MM.1S (cell line): Measurements from ENCODE around the gene CD209.

Experiments
- DNase-seq: peaks from one replicate; pipeline ENCODE4 v3.0.0-alpha.2; 2015
- H2AFZ ChIP-seq: fragments of 300-600 bp; sonication (generic); 2 replicates; pipeline ENCODE4 v1.6.0; 2016; ENCODE audit warnings: antibody characterized with exemption, low read length
- H3F3A ChIP-seq: fragments of 300-600 bp; sonication (generic); 2 replicates; pipeline ENCODE4 v1.6.1; 2016; ENCODE audit warnings: mild to moderate bottlenecking, antibody characterized with exemption, low read length, moderate library complexity, mixed read lengths; ENCODE audit not compliant: insufficient read depth
- H3K27ac ChIP-seq: fragments of 300-600 bp; sonication (generic); 2 replicates; pipeline ENCODE4 v1.5.1; 2016; ENCODE audit warnings: mild to moderate bottlenecking, low read length
- H3K27me3 ChIP-seq: fragments of 300-600 bp; sonication (generic); replicated peaks from 2 replicates; pipeline ENCODE4 v1.6.0; 2016; ENCODE audit warnings: low read length; ENCODE audit not compliant: insufficient read depth
- H3K36me3 ChIP-seq: fragments of 300-600 bp; sonication (generic); replicated peaks from 2 replicates; pipeline ENCODE4 v1.6.1; 2016; ENCODE audit warnings: mild to moderate bottlenecking, low read length, mixed read lengths; ENCODE audit not compliant: insufficient read depth
- H3K4me1 ChIP-seq: fragments of 300-600 bp; sonication (generic); 2 replicates; pipeline ENCODE4 v1.6.1; 2016; ENCODE audit warnings: low read length, mixed read lengths
- H3K4me2 ChIP-seq: fragments of 300-600 bp; sonication (generic); 2 replicates; pipeline ENCODE4 v1.6.0; 2016; ENCODE audit warnings: low read depth, low read length
- H3K4me3 ChIP-seq: fragments of 300-600 bp; sonication (generic); 2 replicates; pipeline ENCODE4 v1.5.1; 2016; ENCODE audit warnings: low read length, mixed read lengths
- H3K79me2 ChIP-seq: fragments of 300-600 bp; sonication (generic); 2 replicates; pipeline ENCODE4 v1.6.1; 2016; ENCODE audit warnings: mixed run types, low read length, mixed read lengths
- H3K9ac ChIP-seq: fragments of 300-600 bp; sonication (generic); 2 replicates; pipeline ENCODE4 v1.6.1; 2016; ENCODE audit warnings: low read length, mixed read lengths
- H3K9me2 ChIP-seq: fragments of 300-600 bp; sonication (generic); replicated peaks from 2 replicates; pipeline ENCODE4 v1.6.1; 2016; ENCODE audit warnings: mild to moderate bottlenecking, low read length, mixed read lengths; ENCODE audit not compliant: insufficient read depth
- H3K9me3 ChIP-seq: fragments of 300-600 bp; sonication (generic); replicated peaks from 2 replicates; pipeline ENCODE4 v1.6.1; 2016; ENCODE audit warnings: mild to moderate bottlenecking, low read length, mixed read lengths; ENCODE audit not compliant: insufficient read depth
- H4K20me1 ChIP-seq: fragments of 300-600 bp; sonication (generic); 2 replicates; pipeline ENCODE4 v1.6.1; 2016; ENCODE audit warnings: mild to moderate bottlenecking, low read length, moderate library complexity, mixed read lengths; ENCODE audit not compliant: insufficient read depth
- EZH2 ChIP-seq: fragments of 300-600 bp; sonication (generic); optimal IDR thresholded peaks from 2 replicates; pipeline ENCODE3; 2017; ENCODE audit warnings: low read depth, mild to moderate bottlenecking, antibody characterized with exemption, low read length, mixed read lengths
- EZH2phosphoT487 ChIP-seq: fragments of 300-600 bp; sonication (generic); IDR thresholded peaks from 2 replicates; pipeline ENCODE4 v1.6.1; 2018; ENCODE audit warnings: antibody characterized with exemption, low read length
- TF ChIP-seq, protein P1 (sequence below): fragments of 300-600 bp; sonication (generic); IDR thresholded peaks from 2 replicates; pipeline ENCODE4 v1.5.1; 2016; ENCODE audit warnings: antibody characterized with exemption, low read length, mixed read lengths

CD209 gene

DNA sequence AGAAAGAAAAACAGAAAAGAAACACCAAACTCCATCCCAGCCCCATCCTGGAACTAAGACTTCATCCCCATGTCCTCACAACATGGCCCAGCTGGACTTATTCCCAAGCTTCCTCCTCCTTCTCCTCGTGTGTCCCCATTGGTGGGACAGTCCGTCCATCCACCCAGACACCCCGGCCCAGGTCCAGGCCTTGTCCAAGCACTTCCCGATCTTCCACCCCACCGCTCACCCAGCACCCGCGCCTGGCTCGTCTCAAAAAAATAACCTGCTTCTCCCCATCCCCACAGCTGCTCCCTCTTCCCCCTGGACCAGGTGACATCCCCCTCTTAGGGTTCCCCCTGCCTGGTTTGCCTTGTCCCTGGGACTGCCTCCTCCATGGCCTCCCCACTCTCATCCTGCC is 44.0 kb downstream of the CD209 start:
- no peaks in the 10 kb centered on the region for H3K9me2 ChIP-seq
- no peak overlapping the region for H2AFZ ChIP-seq
- no peaks in the 10 kb centered on the region for H3K36me3 ChIP-seq
- H3K4me3 ChIP-seq = no peak overlapping the region
- no peaks in the 10 kb centered on the region for H3F3A ChIP-seq
- H3K79me2 ChIP-seq = no peaks in the 10 kb centered on the region
- no peaks in the 10 kb centered on the region for H3K4me1 ChIP-seq
- peaks cover 85% of the 10 kb centered on the region for H3K27me3 ChIP-seq
- TF ChIP-seq EZH2phosphoT487 = no peak
- TF ChIP-seq, protein P1, sequence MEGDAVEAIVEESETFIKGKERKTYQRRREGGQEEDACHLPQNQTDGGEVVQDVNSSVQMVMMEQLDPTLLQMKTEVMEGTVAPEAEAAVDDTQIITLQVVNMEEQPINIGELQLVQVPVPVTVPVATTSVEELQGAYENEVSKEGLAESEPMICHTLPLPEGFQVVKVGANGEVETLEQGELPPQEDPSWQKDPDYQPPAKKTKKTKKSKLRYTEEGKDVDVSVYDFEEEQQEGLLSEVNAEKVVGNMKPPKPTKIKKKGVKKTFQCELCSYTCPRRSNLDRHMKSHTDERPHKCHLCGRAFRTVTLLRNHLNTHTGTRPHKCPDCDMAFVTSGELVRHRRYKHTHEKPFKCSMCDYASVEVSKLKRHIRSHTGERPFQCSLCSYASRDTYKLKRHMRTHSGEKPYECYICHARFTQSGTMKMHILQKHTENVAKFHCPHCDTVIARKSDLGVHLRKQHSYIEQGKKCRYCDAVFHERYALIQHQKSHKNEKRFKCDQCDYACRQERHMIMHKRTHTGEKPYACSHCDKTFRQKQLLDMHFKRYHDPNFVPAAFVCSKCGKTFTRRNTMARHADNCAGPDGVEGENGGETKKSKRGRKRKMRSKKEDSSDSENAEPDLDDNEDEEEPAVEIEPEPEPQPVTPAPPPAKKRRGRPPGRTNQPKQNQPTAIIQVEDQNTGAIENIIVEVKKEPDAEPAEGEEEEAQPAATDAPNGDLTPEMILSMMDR = no peak
- TF ChIP-seq EZH2 = no peak
- H3K27ac ChIP-seq = no peak overlapping the region
- H4K20me1 ChIP-seq = no peaks in the 10 kb centered on the region
- H3K4me2 ChIP-seq = no peak overlapping the region
- H3K9ac ChIP-seq = no peak overlapping the region
- no peaks in the 10 kb centered on the region for H3K9me3 ChIP-seq
- no peak for DNase-seq

DNA sequence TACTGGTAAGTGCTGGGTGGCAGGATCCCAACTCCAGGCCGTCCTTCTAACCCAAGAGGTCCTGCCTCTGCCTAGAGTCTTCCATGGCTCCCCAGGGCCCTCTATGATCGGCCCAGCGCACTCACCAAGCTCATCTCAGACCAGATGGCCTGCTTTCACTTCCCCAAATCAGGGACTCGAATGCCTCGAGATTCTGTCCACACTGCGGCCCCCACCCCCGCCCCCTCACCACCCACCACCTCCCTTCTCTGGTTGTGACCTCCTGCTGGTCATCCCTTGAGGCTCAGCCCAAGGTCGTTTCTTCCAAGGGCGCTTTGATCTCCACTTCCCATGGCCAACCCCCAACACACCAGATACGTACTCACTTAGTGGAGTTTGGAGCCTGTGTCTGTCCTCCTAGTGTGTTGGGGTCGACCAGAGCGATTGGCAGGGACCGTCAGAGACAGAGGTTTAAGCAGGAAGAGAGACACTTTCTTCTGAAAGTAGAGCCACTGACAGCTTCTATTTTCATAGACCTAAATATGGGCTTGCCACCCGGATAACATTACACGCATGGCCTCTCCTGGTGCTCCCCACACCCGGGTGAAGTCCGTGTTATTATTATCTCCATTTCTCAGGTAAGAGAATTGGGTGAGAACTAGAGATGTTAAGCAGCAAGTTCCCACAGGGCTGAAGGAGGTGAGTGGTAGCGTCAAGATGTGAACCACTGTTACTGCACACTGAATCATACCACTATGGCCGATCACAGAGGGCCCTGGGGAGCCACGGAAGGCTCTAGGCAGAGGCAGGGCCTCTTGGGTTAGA is 45.5 kb downstream of the CD209 start, which contains the start of gene FCER2:
TSS of gene FCER2 (minus strand) at position 478 of the 804 bp plus-strand sequence. CDS start 2,371 bp downstream, outside the sequence.
- no peak within 1 kb of the TSS for H3K27ac ChIP-seq
- H3K36me3 ChIP-seq = no peaks in the 10 kb centered on the region
- DNase-seq = no peak
- H3K9me3 ChIP-seq = no peaks in the 10 kb centered on the region
- H3K27me3 ChIP-seq = peaks cover 89% of the 10 kb centered on the region
- no peak within 1 kb of the TSS for H3K9ac ChIP-seq
- H3K9me2 ChIP-seq = no peaks in the 10 kb centered on the region
- H3K4me2 ChIP-seq = no peak within 1 kb of the TSS
- no peaks in the 10 kb centered on the region for H3K79me2 ChIP-seq
- no peaks in the 10 kb centered on the region for H4K20me1 ChIP-seq
- no peak within 1 kb of the TSS for H2AFZ ChIP-seq
- H3K4me3 ChIP-seq = no peak within 1 kb of the TSS
- TF ChIP-seq EZH2 (no peak), EZH2phosphoT487 (no peak)
- TF ChIP-seq, protein P1 = no peak
- H3F3A ChIP-seq = no peaks in the 10 kb centered on the region
- no peaks in the 10 kb centered on the region for H3K4me1 ChIP-seq

DNA sequence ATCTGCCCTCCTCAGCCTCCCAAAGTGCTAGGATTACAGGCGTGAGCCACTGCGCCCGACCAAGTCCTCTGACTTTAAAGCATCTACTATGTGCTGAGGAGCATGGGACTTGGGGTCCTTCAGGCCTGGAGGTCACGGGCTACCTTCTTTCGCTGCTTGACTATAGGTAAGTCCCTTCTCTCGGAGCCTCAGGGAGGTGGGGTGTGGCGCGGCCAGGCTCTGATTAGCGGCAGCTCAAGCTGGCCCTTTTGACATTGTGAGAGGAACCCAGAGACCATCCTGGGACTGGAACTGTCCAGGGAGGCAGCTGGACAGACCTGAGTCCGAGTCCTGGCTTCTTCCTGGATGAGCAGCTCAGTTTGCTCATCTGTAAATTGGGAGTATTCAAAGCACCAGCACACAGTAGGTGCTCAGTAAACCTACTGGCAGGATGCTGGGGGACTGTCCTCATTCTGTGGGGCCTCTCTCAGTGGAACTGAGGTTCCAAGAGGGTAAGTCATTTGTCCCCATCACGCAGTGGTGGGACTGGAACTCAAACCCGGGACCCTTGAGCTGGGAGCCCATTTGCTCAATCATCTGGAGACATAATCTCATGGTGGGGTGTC is 46.2 kb downstream of the CD209 start:
- no peaks in the 10 kb centered on the region for H3K4me1 ChIP-seq
- H3K9ac ChIP-seq = no peak overlapping the region
- H2AFZ ChIP-seq = no peak overlapping the region
- H3K4me2 ChIP-seq = no peak overlapping the region
- no peaks in the 10 kb centered on the region for H3K36me3 ChIP-seq
- TF ChIP-seq EZH2phosphoT487 (no peak), EZH2 (no peak)
- TF ChIP-seq, protein P1 = no peak
- no peaks in the 10 kb centered on the region for H3K9me2 ChIP-seq
- no peaks in the 10 kb centered on the region for H4K20me1 ChIP-seq
- H3K27ac ChIP-seq = no peak overlapping the region
- no peaks in the 10 kb centered on the region for H3K9me3 ChIP-seq
- peaks cover 90% of the 10 kb centered on the region for H3K27me3 ChIP-seq
- DNase-seq = no peak
- H3K79me2 ChIP-seq = no peaks in the 10 kb centered on the region
- no peaks in the 10 kb centered on the region for H3F3A ChIP-seq
- no peak overlapping the region for H3K4me3 ChIP-seq
